KOPT-K1 (cell line): ENCODE results near the gene ATP8A2.
"Not testable (repeated sequence)": the region's sequence is repeated elsewhere in the genome, so short reads cannot be mapped to it uniquely, and the experiment has no call there.

Source experiments
- H3K27ac ChIP-seq: fragments of 200-600 bp; sonication (generic); 2 replicates; pipeline ENCODE4 v1.5.1; 2016; ENCODE audit warnings: antibody characterized with exemption, mild to moderate bottlenecking, low read depth, low read length; ENCODE audit not compliant: poor library complexity, severe bottlenecking
- H3K36me3 ChIP-seq: fragments of 200-600 bp; sonication (generic); 2 replicates; pipeline ENCODE4 v1.5.1; 2017; ENCODE audit warnings: antibody characterized with exemption, mild to moderate bottlenecking, low read length, moderate library complexity; ENCODE audit not compliant: insufficient read depth
- H3K9me3 ChIP-seq: fragments of 200-600 bp; sonication (generic); 2 replicates; pipeline ENCODE4 v1.5.1; 2017; ENCODE audit warnings: antibody characterized with exemption, low read length, mild to moderate bottlenecking; ENCODE audit not compliant: insufficient read depth, poor library complexity, severe bottlenecking

ATP8A2 gene

GRCh38 chr13:25371875-25372283 is at the start of gene ATP8A2:
ATP8A2 (plus strand) TSS chr13:25371974; CDS start chr13:25372213, 239 bp downstream.
- Histone ChIP-seq H3K27ac (no peak within 1 kb of the TSS), H3K36me3 (no peaks in the 10 kb centered on the region), H3K9me3 (no peaks in the 10 kb centered on the region)

- Histone ChIP-seq H3K27ac (no peak overlapping the region), H3K9me3 (no peaks in the 10 kb centered on the region), H3K36me3 (peaks cover 100% of the 10 kb centered on the region)
These were observed 47.7 kb upstream of the ATP8A2 start for GRCh38 chr13:25324100-25324499.

- Histone ChIP-seq H3K36me3 (peaks cover 100% of the 10 kb centered on the region), H3K27ac (no peak overlapping the region), H3K9me3 (no peaks in the 10 kb centered on the region)
These were observed 42.1 kb upstream of the ATP8A2 start for GRCh38 chr13:25329706-25330105.

GRCh38 chr13:25330541-25330940 is 41.2 kb upstream of the ATP8A2 start:
- no peaks in the 10 kb centered on the region for H3K9me3 ChIP-seq
- no peak overlapping the region for H3K27ac ChIP-seq
- H3K36me3 ChIP-seq, result peaks cover 100% of the 10 kb centered on the region

GRCh38 chr13:25335856-25336255 is 35.9 kb upstream of the ATP8A2 start:
- Histone ChIP-seq H3K9me3 (no peaks in the 10 kb centered on the region), H3K36me3 (peaks cover 100% of the 10 kb centered on the region), H3K27ac (no peak overlapping the region)

- peaks cover 31% of the 10 kb centered on the region for H3K36me3 ChIP-seq
- no peak overlapping the region for H3K27ac ChIP-seq
- no peaks in the 10 kb centered on the region for H3K9me3 ChIP-seq
These were observed 26.2 kb upstream of the ATP8A2 start for GRCh38 chr13:25345576-25345975.

GRCh38 chr13:25347151-25347550 is 24.6 kb upstream of the ATP8A2 start:
- H3K36me3 ChIP-seq, result peaks cover 16% of the 10 kb centered on the region; the same call in 1 of the 2 replicates

GRCh38 chr13:25351404-25351803 is 20.4 kb upstream of the ATP8A2 start:
- Histone ChIP-seq H3K27ac (no peak overlapping the region), H3K36me3 (no peaks in the 10 kb centered on the region), H3K9me3 (no peaks in the 10 kb centered on the region)

More at GRCh38 chr13:25347151-25347550, 24.6 kb upstream of the ATP8A2 start:
- Histone ChIP-seq H3K9me3 (no peaks in the 10 kb centered on the region), H3K27ac (no peak overlapping the region)

- Histone ChIP-seq H3K9me3 (no peaks in the 10 kb centered on the region), H3K36me3 (no peaks in the 10 kb centered on the region), H3K27ac (no peak overlapping the region)
These were observed 19.5 kb upstream of the ATP8A2 start for GRCh38 chr13:25352230-25352629.

GRCh38 chr13:25352806-25353205 is 19.0 kb upstream of the ATP8A2 start:
- Histone ChIP-seq H3K36me3 (no peaks in the 10 kb centered on the region), H3K9me3 (no peaks in the 10 kb centered on the region), H3K27ac (no peak overlapping the region)

- Histone ChIP-seq H3K27ac (no peak overlapping the region), H3K36me3 (no peaks in the 10 kb centered on the region), H3K9me3 (no peaks in the 10 kb centered on the region)
These were observed 18.4 kb upstream of the ATP8A2 start for GRCh38 chr13:25353344-25353743.

- Histone ChIP-seq H3K27ac (no peak overlapping the region), H3K36me3 (no peaks in the 10 kb centered on the region), H3K9me3 (no peaks in the 10 kb centered on the region)
These were observed 17.4 kb upstream of the ATP8A2 start for GRCh38 chr13:25354377-25354776.

GRCh38 chr13:25360443-25360842 is 11.3 kb upstream of the ATP8A2 start:
- H3K36me3 ChIP-seq, H3K9me3 ChIP-seq, H3K27ac ChIP-seq: not testable (repeated sequence)

GRCh38 chr13:25365720-25366235 is 6.0 kb upstream of the ATP8A2 start:
- no peak overlapping the region for H3K27ac ChIP-seq
- H3K9me3 ChIP-seq, result no peaks in the 10 kb centered on the region

GRCh38 chr13:25371158-25371874 is 458 bp upstream of the ATP8A2 start:
- Histone ChIP-seq H3K36me3 (no peaks in the 10 kb centered on the region), H3K9me3 (no peaks in the 10 kb centered on the region), H3K27ac (no peak overlapping the region)

More at GRCh38 chr13:25365720-25366235, 6.0 kb upstream of the ATP8A2 start:
- H3K36me3 ChIP-seq, result no peaks in the 10 kb centered on the region
